ENCODE results near the gene UBAP1.
A peak's percentile ranks its signal among the peaks of the same experiment; 100 is the strongest.
"Not testable (repeated sequence)": the region's sequence is repeated elsewhere in the genome, so short reads cannot be mapped to it uniquely, and the experiment has no call there.

Gene UBAP1

GRCh38 chr9:34187891-34188240 is 9.0 kb downstream of the UBAP1 start:
- Histone ChIP-seq H3K4me1 (no peaks in the 10 kb centered on the region), H3K36me3 (peaks cover 9% of the 10 kb centered on the region), H3K27me3 (no peaks in the 10 kb centered on the region), H3K9me3 (no peaks in the 10 kb centered on the region), H3K4me3 (ENCODE audit: low read depth, low read length) (no peak overlapping the region)
- DNase-seq, result no peak
- TF ChIP-seq, protein P1, sequence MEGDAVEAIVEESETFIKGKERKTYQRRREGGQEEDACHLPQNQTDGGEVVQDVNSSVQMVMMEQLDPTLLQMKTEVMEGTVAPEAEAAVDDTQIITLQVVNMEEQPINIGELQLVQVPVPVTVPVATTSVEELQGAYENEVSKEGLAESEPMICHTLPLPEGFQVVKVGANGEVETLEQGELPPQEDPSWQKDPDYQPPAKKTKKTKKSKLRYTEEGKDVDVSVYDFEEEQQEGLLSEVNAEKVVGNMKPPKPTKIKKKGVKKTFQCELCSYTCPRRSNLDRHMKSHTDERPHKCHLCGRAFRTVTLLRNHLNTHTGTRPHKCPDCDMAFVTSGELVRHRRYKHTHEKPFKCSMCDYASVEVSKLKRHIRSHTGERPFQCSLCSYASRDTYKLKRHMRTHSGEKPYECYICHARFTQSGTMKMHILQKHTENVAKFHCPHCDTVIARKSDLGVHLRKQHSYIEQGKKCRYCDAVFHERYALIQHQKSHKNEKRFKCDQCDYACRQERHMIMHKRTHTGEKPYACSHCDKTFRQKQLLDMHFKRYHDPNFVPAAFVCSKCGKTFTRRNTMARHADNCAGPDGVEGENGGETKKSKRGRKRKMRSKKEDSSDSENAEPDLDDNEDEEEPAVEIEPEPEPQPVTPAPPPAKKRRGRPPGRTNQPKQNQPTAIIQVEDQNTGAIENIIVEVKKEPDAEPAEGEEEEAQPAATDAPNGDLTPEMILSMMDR (IDR thresholded peaks at IDR 0.05; ENCODE audit: low read depth, low read length), result no peak

DNA sequence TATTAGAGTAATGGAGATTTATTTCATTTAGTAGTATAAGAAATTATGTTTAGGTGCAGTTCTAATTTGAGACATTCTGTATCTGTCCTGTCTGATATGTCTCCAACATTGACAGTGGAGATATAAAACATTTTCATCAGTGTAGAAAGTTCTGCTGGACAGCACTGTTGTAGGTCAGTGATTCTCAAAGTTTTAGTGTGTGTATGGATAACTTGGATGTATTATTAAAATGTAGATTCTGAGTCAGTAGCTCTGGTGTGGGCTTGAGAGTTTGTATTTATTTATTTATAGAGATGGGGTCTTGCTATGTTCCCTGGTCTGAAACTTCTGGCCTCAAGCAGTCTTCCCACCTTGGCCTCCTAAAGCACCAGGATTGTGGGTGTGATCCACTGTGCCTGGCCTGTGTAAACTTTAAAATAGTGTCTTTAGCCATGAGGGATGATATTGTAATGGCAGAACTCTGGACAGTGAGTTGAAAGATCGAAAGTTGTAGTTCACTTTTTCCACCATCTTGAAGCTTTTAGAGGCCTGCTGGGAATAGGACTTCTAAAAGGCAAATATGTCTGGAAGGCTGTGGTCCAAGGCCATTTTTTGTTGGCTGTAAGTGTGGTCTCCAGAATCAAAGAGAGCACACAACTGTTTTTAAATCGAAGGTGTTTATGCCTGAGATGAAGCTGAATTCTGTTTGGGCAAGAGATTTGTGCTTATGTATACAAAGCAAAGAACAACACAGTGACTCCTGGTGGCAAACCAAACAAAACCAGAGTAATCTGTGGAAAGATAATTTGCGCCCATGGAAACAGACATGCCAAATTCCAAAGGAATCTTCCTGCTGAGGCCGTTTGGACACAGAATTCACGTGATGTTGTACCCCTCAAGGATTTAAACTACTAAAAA is 12.4 kb downstream of the UBAP1 start:
- H3K4me3 ChIP-seq (ENCODE audit: low read depth, low read length), result no peak overlapping the region
- H3K27me3 ChIP-seq, result no peaks in the 10 kb centered on the region
- peak; percentile 20 for DNase-seq
- H3K36me3 ChIP-seq, result no peaks in the 10 kb centered on the region
- H3K9me3 ChIP-seq, result no peaks in the 10 kb centered on the region
- TF ChIP-seq, protein P1 (IDR thresholded peaks at IDR 0.05; ENCODE audit: low read depth, low read length), result peak; percentile 61
- no peaks in the 10 kb centered on the region for H3K4me1 ChIP-seq

DNA sequence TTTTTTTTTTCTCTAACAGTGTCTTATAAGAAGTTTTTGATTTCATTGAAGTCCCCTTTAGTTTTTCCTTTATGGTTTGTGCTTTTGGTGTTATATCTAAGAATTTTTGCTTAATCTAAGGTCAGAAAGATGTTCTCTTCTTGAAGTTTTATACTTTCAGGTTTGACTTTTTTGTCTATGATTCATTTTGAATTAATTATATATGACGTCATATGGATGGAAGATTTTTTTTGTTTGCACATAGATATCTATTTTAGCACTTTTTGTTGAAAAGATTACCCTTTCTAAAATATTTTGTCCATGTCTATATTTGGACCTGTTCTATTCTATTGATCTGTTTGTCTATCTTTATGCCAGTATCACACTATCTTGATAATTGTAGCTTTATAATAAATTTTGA is 16.3 kb downstream of the UBAP1 start:
- H3K4me1 ChIP-seq, result peaks cover 3% of the 10 kb centered on the region; the same call in 1 of the 2 replicates
- H3K27me3 ChIP-seq, result no peaks in the 10 kb centered on the region
- no peak for DNase-seq
- H3K9me3 ChIP-seq, result no peaks in the 10 kb centered on the region
- H3K36me3 ChIP-seq, result peaks cover 3% of the 10 kb centered on the region; the same call in 1 of the 2 replicates
- no peak overlapping the region for H3K4me3 ChIP-seq (ENCODE audit: low read depth, low read length)
- TF ChIP-seq, protein P1 (IDR thresholded peaks at IDR 0.05; ENCODE audit: low read depth, low read length), result no peak

DNA sequence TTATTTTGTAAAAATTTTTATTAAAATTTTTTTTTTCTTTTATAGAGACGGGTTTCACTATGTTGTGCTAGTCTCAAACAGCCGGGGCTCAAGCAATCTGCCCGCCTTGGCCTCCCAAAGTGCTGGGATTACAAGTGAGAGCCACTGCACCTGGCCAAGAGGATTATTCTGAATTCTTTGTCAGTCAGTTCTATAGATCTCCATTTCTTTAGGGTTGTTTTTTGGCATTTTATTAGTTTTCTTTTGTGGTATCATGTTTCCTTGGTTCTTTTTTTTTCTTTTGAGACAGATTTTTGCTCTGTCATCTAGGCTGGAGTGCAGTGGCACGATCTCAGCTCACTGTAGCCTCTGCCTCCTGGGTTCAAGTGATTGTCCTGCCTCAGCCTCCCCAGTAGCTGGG is 18.4 kb downstream of the UBAP1 start:
- not testable (repeated sequence) for H3K4me3 ChIP-seq (ENCODE audit: low read depth, low read length); H3K9me3 ChIP-seq; H3K4me1 ChIP-seq; H3K27me3 ChIP-seq; DNase-seq; H3K36me3 ChIP-seq

DNA sequence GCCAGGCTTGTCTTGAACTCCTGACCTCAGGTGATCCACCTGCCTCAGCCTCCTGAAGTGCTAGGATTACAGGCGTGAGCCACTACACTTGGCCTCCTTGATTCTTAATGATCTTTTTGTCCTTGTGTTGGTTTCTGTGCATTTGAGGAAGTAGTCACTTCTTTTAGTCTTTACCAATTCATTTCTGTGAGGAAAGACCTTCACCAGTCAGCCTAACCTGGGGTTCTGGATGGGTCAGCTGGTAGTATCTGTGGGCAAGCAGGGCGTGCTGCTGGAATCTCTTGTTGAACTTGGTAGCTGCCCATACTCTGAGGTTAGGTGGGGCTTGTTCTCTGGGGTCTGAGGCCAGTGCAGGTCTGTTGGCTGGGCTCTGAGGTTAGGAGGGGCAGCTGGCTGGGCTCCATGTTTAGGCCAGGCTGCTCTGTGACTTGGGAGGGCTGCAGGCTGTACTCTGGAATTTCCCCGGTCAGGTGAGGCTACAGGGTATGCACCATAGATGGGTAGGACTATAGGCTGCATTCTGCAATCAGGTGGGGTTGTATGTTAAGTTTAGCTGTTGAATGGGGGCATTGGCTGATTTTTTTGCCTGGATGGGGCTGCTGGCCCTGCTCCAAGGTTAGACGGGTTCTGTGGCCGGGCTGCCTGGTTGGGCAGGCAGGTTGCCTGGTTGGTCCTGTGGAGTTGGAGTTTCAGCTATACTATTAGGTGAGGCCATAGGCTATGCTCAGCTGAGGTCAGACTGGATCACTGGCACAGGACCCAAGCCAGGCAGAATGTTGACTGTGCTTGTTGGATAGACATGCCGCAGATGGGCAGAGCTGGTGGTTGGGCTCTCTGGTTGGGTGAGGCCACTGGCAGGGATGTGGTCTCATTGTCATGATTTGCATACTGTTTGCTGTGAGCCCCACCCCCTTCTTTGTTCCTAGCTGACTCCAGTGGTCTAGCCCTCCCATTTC is 19.2 kb downstream of the UBAP1 start:
- TF ChIP-seq, protein P1 (IDR thresholded peaks at IDR 0.05; ENCODE audit: low read depth, low read length), result no peak
- Histone ChIP-seq H3K36me3 (peaks cover 6% of the 10 kb centered on the region), H3K27me3 (no peaks in the 10 kb centered on the region), H3K9me3 (no peaks in the 10 kb centered on the region), H3K4me3 (ENCODE audit: low read depth, low read length) (no peak overlapping the region), H3K4me1 (peaks cover 3% of the 10 kb centered on the region; the same call in 1 of the 2 replicates)
- peak; percentile 33 for DNase-seq

DNA sequence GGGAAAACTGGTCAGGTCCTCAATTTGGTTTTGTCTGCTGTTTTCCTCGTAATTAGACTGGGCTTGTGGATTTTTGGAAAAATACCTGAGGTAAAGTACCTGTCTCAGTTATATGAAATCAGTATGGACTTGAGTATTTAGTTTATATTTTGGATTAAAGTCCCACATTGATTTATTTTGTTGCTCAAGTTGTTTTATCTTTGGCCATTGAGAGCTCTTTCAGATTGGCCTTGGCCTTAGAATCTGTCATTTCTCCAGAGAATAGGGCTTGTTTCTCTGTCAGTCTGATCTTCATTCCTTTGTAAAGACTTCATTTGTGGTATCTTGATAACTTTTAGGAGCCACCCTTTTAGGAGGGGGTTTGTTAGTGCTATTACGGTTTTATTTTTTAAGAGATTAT is 21.2 kb downstream of the UBAP1 start:
- Histone ChIP-seq H3K36me3 (peaks cover 6% of the 10 kb centered on the region), H3K27me3 (no peaks in the 10 kb centered on the region), H3K4me1 (peaks cover 3% of the 10 kb centered on the region; the same call in 1 of the 2 replicates), H3K9me3 (no peaks in the 10 kb centered on the region), H3K4me3 (ENCODE audit: low read depth, low read length) (no peak overlapping the region)
- TF ChIP-seq, protein P1 (IDR thresholded peaks at IDR 0.05; ENCODE audit: low read depth, low read length), result no peak
- no peak for DNase-seq

Data from BE2C (cell line).